ENCODE measurements around the gene KCNN2. TPM values are rescaled to one million over a fixed set of nuclear protein-coding genes. Genes with fewer than 3 reads are reported as not detected.
A peak's percentile ranks its signal among the peaks of the same experiment; 100 is the strongest.

Gene KCNN2
- total and polyA plus RNA-seq, 2 donors (not counting 1 experiment from before 2014, with no cell fraction given), result 0.08 to 0.50 TPM

DNA sequence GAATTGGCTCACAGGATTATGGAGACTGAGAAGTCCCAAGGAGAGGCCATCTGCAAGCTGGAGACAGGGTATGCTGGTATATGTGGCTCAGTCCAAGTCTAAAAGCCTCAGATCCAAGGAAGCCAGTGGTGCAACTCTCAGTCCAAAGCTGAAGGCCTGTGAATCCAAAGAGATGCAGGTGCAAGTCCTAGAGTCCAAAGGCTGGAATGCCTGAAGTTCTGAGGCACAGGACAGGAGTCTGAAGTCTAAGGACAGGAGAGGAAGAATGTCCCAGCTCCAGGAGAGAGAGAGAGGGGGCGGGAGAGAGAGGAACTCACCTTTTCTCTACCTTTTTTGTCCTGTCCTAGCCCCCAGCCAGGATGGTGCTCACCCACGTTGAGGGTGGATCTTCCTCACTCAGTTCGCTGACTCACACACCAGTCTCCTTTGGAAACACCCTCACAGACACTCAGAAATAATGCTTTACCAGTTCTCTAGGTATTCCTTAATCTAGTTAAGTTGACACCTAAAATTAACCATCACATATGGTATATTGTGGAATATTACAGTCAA lies 49.6 kb downstream of the KCNN2 start:
- Histone ChIP-seq H3K4me3 (replicated peaks in 1 of 4; ENCODE audit: control extremely low read depth in 1 of 4, insufficient read depth in 1 of 4, low read depth in 3 of 4, low read length in 4 of 4) (no peak overlapping the region), H3K9me3 (ENCODE audit: control insufficient read depth, insufficient read depth, low read depth, low read length) (no peaks in the 10 kb centered on the region), H3K4me2 (ENCODE audit: extremely low read depth, insufficient read depth, low read length) (no peak overlapping the region), H4K20me1 (ENCODE audit: control insufficient read depth, extremely low read depth, insufficient read depth, low read length) (no peaks in the 10 kb centered on the region), H3K27ac (ENCODE audit: insufficient read depth, low read length) (no peak overlapping the region), H3K9ac (ENCODE audit: insufficient read depth, low read length) (no peak overlapping the region), H3K79me2 (ENCODE audit: control insufficient read depth, insufficient read depth, low read length) (no peaks in the 10 kb centered on the region), H3K36me3 (ENCODE audit: control insufficient read depth, insufficient read depth, low read length) (no peaks in the 10 kb centered on the region), H3K4me1 (ENCODE audit: control insufficient read depth, extremely low read depth, insufficient read depth, low read length) (no peaks in the 10 kb centered on the region), H3K27me3 (ENCODE audit: control insufficient read depth, insufficient read depth, low read length) (no peaks in the 10 kb centered on the region), H2AFZ (ENCODE audit: low read length) (no peak overlapping the region)
- no peak for TF ChIP-seq EZH2 (IDR thresholded peaks at IDR 0.05; ENCODE audit: low read length, missing control alignments)
- TF ChIP-seq, protein P1, sequence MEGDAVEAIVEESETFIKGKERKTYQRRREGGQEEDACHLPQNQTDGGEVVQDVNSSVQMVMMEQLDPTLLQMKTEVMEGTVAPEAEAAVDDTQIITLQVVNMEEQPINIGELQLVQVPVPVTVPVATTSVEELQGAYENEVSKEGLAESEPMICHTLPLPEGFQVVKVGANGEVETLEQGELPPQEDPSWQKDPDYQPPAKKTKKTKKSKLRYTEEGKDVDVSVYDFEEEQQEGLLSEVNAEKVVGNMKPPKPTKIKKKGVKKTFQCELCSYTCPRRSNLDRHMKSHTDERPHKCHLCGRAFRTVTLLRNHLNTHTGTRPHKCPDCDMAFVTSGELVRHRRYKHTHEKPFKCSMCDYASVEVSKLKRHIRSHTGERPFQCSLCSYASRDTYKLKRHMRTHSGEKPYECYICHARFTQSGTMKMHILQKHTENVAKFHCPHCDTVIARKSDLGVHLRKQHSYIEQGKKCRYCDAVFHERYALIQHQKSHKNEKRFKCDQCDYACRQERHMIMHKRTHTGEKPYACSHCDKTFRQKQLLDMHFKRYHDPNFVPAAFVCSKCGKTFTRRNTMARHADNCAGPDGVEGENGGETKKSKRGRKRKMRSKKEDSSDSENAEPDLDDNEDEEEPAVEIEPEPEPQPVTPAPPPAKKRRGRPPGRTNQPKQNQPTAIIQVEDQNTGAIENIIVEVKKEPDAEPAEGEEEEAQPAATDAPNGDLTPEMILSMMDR (conservative IDR thresholded peaks at IDR 0.05 in 1 of 2, IDR thresholded peaks at IDR 0.05 in 1 of 2; ENCODE audit: low read depth in 1 of 2, low read length in 2 of 2), result no peak
- no peak for DNase-seq (ENCODE audit: low read depth in 2 of 2)

DNA sequence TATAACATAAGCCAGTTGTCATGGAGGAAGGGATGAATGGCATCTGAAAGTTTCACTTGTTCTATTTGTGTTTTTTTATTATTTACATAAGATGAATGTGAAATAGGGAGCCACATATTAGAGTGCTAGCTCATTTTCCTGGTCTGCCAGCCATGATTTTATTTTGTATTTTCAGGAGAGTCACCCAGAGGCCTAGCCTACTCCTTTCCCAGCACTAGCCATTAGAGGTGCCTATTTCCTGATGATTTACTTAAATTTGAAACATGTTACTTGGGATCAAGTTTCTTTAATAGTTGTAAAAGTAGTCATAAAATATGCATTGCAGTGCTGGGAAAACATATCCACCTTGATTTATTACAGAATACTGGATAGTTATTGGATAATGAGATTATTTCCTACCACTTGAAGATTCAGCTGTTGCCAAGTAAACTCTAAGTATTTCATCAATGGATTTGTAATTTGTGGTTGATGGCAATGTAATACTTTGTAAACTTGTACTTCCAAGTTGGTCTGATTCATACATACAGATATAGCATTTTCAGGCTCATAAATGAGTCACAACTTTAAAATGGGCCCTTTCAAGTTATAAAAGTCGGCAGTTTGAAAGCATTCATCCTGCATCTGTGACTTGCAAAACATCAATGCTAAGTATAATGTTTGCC lies 50.8 kb downstream of the KCNN2 start:
- Histone ChIP-seq H3K36me3 (ENCODE audit: control insufficient read depth, insufficient read depth, low read length) (no peaks in the 10 kb centered on the region), H3K9ac (ENCODE audit: insufficient read depth, low read length) (no peak overlapping the region), H3K4me2 (ENCODE audit: extremely low read depth, insufficient read depth, low read length) (peak overlapping the region; percentile 25), H2AFZ (ENCODE audit: low read length) (no peak overlapping the region), H3K27me3 (ENCODE audit: control insufficient read depth, insufficient read depth, low read length) (no peaks in the 10 kb centered on the region), H4K20me1 (ENCODE audit: control insufficient read depth, extremely low read depth, insufficient read depth, low read length) (no peaks in the 10 kb centered on the region), H3K4me1 (ENCODE audit: control insufficient read depth, extremely low read depth, insufficient read depth, low read length) (no peaks in the 10 kb centered on the region), H3K27ac (ENCODE audit: insufficient read depth, low read length) (peak overlapping the region; percentile 44), H3K4me3 (replicated peaks in 1 of 4; ENCODE audit: control extremely low read depth in 1 of 4, insufficient read depth in 1 of 4, low read depth in 3 of 4, low read length in 4 of 4) (no peak overlapping the region), H3K79me2 (ENCODE audit: control insufficient read depth, insufficient read depth, low read length) (no peaks in the 10 kb centered on the region), H3K9me3 (ENCODE audit: control insufficient read depth, insufficient read depth, low read depth, low read length) (no peaks in the 10 kb centered on the region)
- TF ChIP-seq, protein P1 (conservative IDR thresholded peaks at IDR 0.05 in 1 of 2, IDR thresholded peaks at IDR 0.05 in 1 of 2; ENCODE audit: low read depth in 1 of 2, low read length in 2 of 2), result no peak
- TF ChIP-seq EZH2 (IDR thresholded peaks at IDR 0.05; ENCODE audit: low read length, missing control alignments), result no peak
- peak; percentile 83 to 97 for DNase-seq (ENCODE audit: low read depth in 2 of 2)

DNA sequence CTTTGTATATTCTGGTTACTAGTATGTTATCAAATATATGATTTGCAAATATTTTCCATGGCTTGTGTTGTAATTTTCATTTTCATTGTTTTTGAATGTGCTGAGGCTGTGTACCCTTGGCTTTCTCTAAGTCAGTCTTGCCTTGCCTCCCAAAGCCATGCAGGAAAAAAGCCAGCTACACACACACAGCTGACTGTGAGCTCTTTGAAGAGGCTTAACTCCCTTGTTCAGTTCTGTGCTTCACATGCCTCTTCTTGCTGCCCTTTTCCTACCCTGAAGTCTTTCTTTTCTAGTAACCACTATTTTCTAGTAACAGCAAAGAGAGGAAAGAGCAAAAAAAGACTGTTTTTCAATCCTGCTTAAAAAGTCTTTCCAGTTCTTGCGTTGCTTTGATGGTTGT lies 53.9 kb downstream of the KCNN2 start:
- no peaks in the 10 kb centered on the region for H3K4me1 ChIP-seq (ENCODE audit: control insufficient read depth, extremely low read depth, insufficient read depth, low read length)
- H3K4me2 ChIP-seq (ENCODE audit: extremely low read depth, insufficient read depth, low read length), result no peak overlapping the region
- DNase-seq (ENCODE audit: low read depth in 2 of 2), result no peak
- no peaks in the 10 kb centered on the region for H3K9me3 ChIP-seq (ENCODE audit: control insufficient read depth, insufficient read depth, low read depth, low read length)
- TF ChIP-seq, protein P1 (conservative IDR thresholded peaks at IDR 0.05 in 1 of 2, IDR thresholded peaks at IDR 0.05 in 1 of 2; ENCODE audit: low read depth in 1 of 2, low read length in 2 of 2), result no peak
- no peak for TF ChIP-seq EZH2 (IDR thresholded peaks at IDR 0.05; ENCODE audit: low read length, missing control alignments)
- no peaks in the 10 kb centered on the region for H4K20me1 ChIP-seq (ENCODE audit: control insufficient read depth, extremely low read depth, insufficient read depth, low read length)
- no peak overlapping the region for H3K27ac ChIP-seq (ENCODE audit: insufficient read depth, low read length)
- H3K9ac ChIP-seq (ENCODE audit: insufficient read depth, low read length), result no peak overlapping the region
- no peaks in the 10 kb centered on the region for H3K27me3 ChIP-seq (ENCODE audit: control insufficient read depth, insufficient read depth, low read length)
- H2AFZ ChIP-seq (ENCODE audit: low read length), result no peak overlapping the region
- no peaks in the 10 kb centered on the region for H3K79me2 ChIP-seq (ENCODE audit: control insufficient read depth, insufficient read depth, low read length)
- no peaks in the 10 kb centered on the region for H3K36me3 ChIP-seq (ENCODE audit: control insufficient read depth, insufficient read depth, low read length)
- no peak overlapping the region for H3K4me3 ChIP-seq (replicated peaks in 1 of 4; ENCODE audit: control extremely low read depth in 1 of 4, insufficient read depth in 1 of 4, low read depth in 3 of 4, low read length in 4 of 4)

Measured in fibroblast of lung (primary cell).